ENCODE results near the gene SUOX. TPM values are rescaled to one million over a fixed set of nuclear protein-coding genes. Genes with fewer than 3 reads are reported as not detected.
A peak's percentile ranks its signal among the peaks of the same experiment; 100 is the strongest.
"Not testable (repeated sequence)": the region's sequence is repeated elsewhere in the genome, so short reads cannot be mapped to it uniquely, and the experiment has no call there.

SUOX gene
- total RNA-seq, 6 donors from 2014 or later = 12.8 to 36.3 (median 21.9) TPM

- Histone ChIP-seq H3K27me3 (no peaks in the 10 kb centered on the region), H3K4me3 (no peak overlapping the region), H3K36me3 (peaks cover 23 to 90% (median 55%) of the 10 kb centered on the region in 4 donors), H3K9me3 (no peaks in the 10 kb centered on the region), H3K4me1 (peaks cover 0 to 8% (median 6%) of the 10 kb centered on the region in 4 donors), H3K27ac (peak overlapping the region in 1 of 4 donors; percentile 27)
- ATAC-seq (ENCODE audit: low FRiP score in 2 of 2) (no peak), DNase-seq (no peak)
- TF ChIP-seq POLR2A (IDR thresholded peaks at IDR 0.05) (no peak), EP300 (IDR thresholded peaks at IDR 0.05) (no peak), POLR2AphosphoS5 (IDR thresholded peaks at IDR 0.05) (no peak)
- TF ChIP-seq, protein P1, sequence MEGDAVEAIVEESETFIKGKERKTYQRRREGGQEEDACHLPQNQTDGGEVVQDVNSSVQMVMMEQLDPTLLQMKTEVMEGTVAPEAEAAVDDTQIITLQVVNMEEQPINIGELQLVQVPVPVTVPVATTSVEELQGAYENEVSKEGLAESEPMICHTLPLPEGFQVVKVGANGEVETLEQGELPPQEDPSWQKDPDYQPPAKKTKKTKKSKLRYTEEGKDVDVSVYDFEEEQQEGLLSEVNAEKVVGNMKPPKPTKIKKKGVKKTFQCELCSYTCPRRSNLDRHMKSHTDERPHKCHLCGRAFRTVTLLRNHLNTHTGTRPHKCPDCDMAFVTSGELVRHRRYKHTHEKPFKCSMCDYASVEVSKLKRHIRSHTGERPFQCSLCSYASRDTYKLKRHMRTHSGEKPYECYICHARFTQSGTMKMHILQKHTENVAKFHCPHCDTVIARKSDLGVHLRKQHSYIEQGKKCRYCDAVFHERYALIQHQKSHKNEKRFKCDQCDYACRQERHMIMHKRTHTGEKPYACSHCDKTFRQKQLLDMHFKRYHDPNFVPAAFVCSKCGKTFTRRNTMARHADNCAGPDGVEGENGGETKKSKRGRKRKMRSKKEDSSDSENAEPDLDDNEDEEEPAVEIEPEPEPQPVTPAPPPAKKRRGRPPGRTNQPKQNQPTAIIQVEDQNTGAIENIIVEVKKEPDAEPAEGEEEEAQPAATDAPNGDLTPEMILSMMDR (IDR thresholded peaks at IDR 0.05) = no peak
- WGBS, 2 donors = 77 to 78% methylated on average over 4 of the region's 4 CpGs
Measured at GRCh38 chr12:55985341-55985740, 11.7 kb upstream of the SUOX start.

DNA sequence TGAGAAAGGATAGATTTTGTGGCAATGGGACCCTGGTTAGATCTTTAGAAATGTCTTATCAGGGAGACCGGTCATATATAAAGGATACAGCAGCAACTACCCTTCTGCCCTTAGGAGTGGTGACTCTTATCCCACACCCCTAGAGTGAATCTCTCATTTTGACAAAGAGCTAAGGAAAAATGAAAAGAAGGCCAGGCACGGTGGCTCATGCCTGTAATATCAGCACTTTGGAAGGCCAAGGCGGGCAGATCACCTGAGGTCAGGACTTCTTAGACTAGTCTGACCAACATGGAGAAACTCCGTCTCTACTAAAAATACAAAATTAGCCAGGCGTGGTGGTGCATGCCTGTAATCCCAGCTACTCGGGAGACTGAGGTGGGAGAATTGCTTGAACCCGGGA lies 11.1 kb upstream of the SUOX start:
- H3K27ac ChIP-seq; H3K4me3 ChIP-seq; ATAC-seq (ENCODE audit: low FRiP score in 2 of 2); H3K9me3 ChIP-seq; H3K27me3 ChIP-seq; DNase-seq; H3K4me1 ChIP-seq: not testable (repeated sequence)
- H3K36me3 ChIP-seq = peaks cover 29 to 90% (median 58%) of the 10 kb centered on the region in 4 donors
- 96 to 98% methylated on average over 7 of the region's 7 CpGs for WGBS, 2 donors

GRCh38 chr12:55991110-55991509 lies 6.0 kb upstream of the SUOX start:
- Histone ChIP-seq H3K27ac (no peak overlapping the region), H3K36me3 (peaks cover 45 to 93% (median 76%) of the 10 kb centered on the region in 4 donors), H3K4me3 (no peak overlapping the region), H3K9me3 (no peaks in the 10 kb centered on the region), H3K4me1 (peaks cover 0 to 1% (median 0%) of the 10 kb centered on the region in 4 donors), H3K27me3 (no peaks in the 10 kb centered on the region)
- WGBS, 2 donors = 84 to 87% methylated on average over 3 of the region's 3 CpGs
- DNase-seq = no peak
- no peak for ATAC-seq (ENCODE audit: low FRiP score in 2 of 2)
- TF ChIP-seq EP300 (IDR thresholded peaks at IDR 0.05) = no peak
- no peak for TF ChIP-seq POLR2AphosphoS5 (IDR thresholded peaks at IDR 0.05)
- TF ChIP-seq POLR2A (IDR thresholded peaks at IDR 0.05) = no peak
- TF ChIP-seq, protein P1 (IDR thresholded peaks at IDR 0.05) = no peak

DNA sequence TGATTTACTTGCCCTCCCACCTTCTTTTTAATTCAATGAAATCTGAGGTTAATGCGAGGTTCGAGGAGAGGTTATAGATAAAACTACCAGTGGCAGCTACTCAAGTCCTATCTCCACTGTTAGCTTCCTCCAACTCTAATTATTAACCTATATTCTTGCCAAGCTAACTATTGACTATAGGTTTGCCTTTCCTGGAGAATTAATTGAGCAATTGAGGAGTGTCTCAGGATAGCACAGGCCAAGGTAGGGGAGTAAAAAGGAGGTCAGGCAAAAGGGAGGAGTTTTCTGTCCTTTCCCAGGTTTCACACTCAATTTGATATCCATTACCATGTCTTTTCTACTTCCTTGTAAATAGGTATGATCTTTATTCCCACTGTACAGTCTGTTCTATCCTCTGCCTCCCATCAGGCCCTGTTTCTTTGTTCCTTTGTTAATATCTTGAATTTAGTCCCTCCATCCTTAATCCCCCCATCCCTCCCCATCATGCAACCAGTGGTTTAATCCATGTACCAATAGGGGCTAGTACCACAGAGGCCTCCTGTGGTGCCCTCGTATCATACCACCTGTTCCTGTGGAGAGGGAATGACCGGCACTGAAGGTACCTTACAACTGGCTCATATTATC lies 3.7 kb upstream of the SUOX start:
- H3K9me3 ChIP-seq = no peaks in the 10 kb centered on the region
- TF ChIP-seq, protein P1 (IDR thresholded peaks at IDR 0.05) = no peak
- TF ChIP-seq EP300 (IDR thresholded peaks at IDR 0.05) (no peak), POLR2A (IDR thresholded peaks at IDR 0.05) (no peak), POLR2AphosphoS5 (IDR thresholded peaks at IDR 0.05) (no peak)
- DNase-seq = no peak
- WGBS, 2 donors = 90 to 93% methylated on average over 4 of the region's 4 CpGs
- H3K4me3 ChIP-seq = no peak overlapping the region
- no peaks in the 10 kb centered on the region for H3K27me3 ChIP-seq
- H3K4me1 ChIP-seq = peaks cover 10 to 17% (median 13%) of the 10 kb centered on the region in 4 donors
- no peak overlapping the region for H3K27ac ChIP-seq
- no peak for ATAC-seq (ENCODE audit: low FRiP score in 2 of 2)
- H3K36me3 ChIP-seq = peaks cover 38 to 71% (median 57%) of the 10 kb centered on the region in 4 donors

DNA sequence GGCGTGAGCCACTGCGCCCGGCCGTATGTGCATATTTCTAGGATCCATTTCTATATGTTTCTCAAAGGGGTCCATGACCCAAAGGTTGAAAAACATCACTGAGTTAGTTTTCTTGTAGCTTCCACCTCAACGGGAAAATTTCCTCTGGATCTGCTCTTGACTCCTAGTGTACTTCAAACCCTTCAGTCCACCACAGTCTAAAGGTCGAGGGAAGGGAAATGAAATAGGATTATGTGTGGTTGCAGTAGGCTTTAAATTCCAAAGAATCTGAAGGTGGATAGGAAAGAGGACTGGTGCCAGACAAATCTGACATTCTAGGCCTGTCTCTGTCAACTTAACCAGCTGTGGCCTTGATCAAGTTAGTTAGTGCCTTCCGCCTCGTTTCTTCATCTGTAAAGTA lies 1.7 kb upstream of the SUOX start:
- ATAC-seq (ENCODE audit: low FRiP score in 2 of 2) = no peak
- TF ChIP-seq POLR2AphosphoS5 (IDR thresholded peaks at IDR 0.05) (no peak), POLR2A (IDR thresholded peaks at IDR 0.05) (no peak), EP300 (IDR thresholded peaks at IDR 0.05) (no peak)
- TF ChIP-seq, protein P1 (IDR thresholded peaks at IDR 0.05) = no peak
- peaks cover 10 to 23% (median 13%) of the 10 kb centered on the region in 4 donors for H3K4me1 ChIP-seq
- no peaks in the 10 kb centered on the region for H3K9me3 ChIP-seq
- H3K36me3 ChIP-seq = peaks cover 32 to 56% (median 42%) of the 10 kb centered on the region in 4 donors
- no peak overlapping the region for H3K4me3 ChIP-seq
- DNase-seq = no peak
- no peak overlapping the region for H3K27ac ChIP-seq
- WGBS, 2 donors = 81 to 83% methylated on average over 8 of the region's 8 CpGs
- H3K27me3 ChIP-seq = no peaks in the 10 kb centered on the region

Data from upper lobe of left lung (tissue), 6 donors.